ENCODE data around the gene MEGF11.

DNA sequence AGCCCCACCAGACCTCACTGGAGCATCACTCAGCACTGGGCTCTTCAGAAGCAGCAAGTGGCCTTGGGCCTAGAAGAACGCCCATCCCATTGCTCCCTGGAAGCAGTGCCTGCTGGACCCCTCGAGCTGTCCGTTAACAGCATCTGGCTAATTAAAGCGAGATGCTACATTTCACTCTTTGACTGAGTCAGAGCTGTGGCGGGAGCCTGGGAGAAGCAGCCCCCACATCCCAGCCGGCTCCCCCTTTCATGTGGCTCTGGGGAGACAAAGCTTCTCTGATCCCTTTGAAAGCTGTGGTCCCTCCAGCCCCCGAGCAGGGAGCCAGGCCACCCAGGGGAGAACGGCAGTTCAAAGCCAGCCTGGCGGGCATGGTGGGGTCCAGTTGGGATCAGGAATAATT is 103.7 kb downstream of the MEGF11 start:
- no peak for TF ChIP-seq CTCF (IDR thresholded peaks at IDR 0.05)
- no peak for TF ChIP-seq POLR2A (IDR thresholded peaks at IDR 0.05)

Measured in uterus (tissue), 2 donors.